Measurements from ENCODE around the gene STAC2.
A peak's percentile ranks its signal among the peaks of the same experiment; 100 is the strongest.

STAC2 gene

DNA sequence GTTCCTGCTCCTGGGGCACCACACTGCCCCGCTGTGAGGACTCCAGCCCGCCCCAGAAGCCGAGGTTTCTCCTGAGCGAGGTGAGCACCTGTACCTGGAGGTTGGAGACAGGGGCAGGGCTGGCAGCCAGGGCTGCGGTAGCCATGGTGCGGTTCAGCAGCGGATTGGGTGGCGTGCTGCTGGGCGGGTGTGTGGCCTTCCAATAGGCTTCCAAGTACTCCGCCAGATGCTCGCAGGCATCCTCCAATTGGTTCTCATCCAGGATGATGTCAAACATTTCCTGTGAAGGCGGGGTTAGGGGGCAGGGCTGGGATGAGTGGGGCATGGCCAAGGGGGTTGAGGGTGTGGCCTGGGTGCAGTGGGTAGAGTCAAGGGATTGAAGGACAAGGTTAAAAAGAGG is 48.5 kb downstream of the STAC2 start:
- Histone ChIP-seq H2BK15ac (replicated peaks; ENCODE audit: low read depth) (no peak overlapping the region), H3K79me2 (ENCODE audit: control insufficient read depth, insufficient read depth, low read length) (no peaks in the 10 kb centered on the region), H2BK120ac (ENCODE audit: low read depth, low read length) (no peak overlapping the region), H3K4me3 (ENCODE audit: low read length) (no peak overlapping the region), H3K79me1 (ENCODE audit: low read length) (no peaks in the 10 kb centered on the region), H2BK5ac (ENCODE audit: low read length) (no peak overlapping the region), H3K36me3 (ENCODE audit: control insufficient read depth, insufficient read depth, low read length) (no peaks in the 10 kb centered on the region), H3K27me3 (ENCODE audit: insufficient read depth, low read length, poor library complexity) (no peaks in the 10 kb centered on the region), H2AK5ac (ENCODE audit: low read length) (no peak overlapping the region), H4K8ac (ENCODE audit: low read depth, low read length) (no peak overlapping the region), H3K27ac (ENCODE audit: low read depth, low read length) (no peak overlapping the region), H3K4me2 (ENCODE audit: low read length) (no peak overlapping the region), H3K9ac (ENCODE audit: low read length) (no peak overlapping the region), H3K18ac (ENCODE audit: low read length) (no peak overlapping the region), H3K56ac (ENCODE audit: low read length) (no peak overlapping the region), H4K5ac (ENCODE audit: low read length) (no peak overlapping the region), H3K4me1 (ENCODE audit: control insufficient read depth, low read depth, low read length) (no peaks in the 10 kb centered on the region), H3K23ac (ENCODE audit: low read length) (no peak overlapping the region), H3K4ac (ENCODE audit: low read depth, low read length) (no peak overlapping the region)
- peak; percentile 96 for DNase-seq
- WGBS (ENCODE audit: extremely low coverage, insufficient coverage, low lambda C conversion rate) = no CpG with 5 or more reads among the region's 12 CpGs

GRCh38 chr17:39175695-39176093 is 50.1 kb downstream of the STAC2 start:
- no peak overlapping the region for H2BK15ac ChIP-seq (replicated peaks; ENCODE audit: low read depth)
- no peaks in the 10 kb centered on the region for H3K4me1 ChIP-seq (ENCODE audit: control insufficient read depth, low read depth, low read length)
- H2AK5ac ChIP-seq (ENCODE audit: low read length) = no peak overlapping the region
- no peaks in the 10 kb centered on the region for H3K79me2 ChIP-seq (ENCODE audit: control insufficient read depth, insufficient read depth, low read length)
- no peak overlapping the region for H3K18ac ChIP-seq (ENCODE audit: low read length)
- H3K36me3 ChIP-seq (ENCODE audit: control insufficient read depth, insufficient read depth, low read length) = no peaks in the 10 kb centered on the region
- H3K9ac ChIP-seq (ENCODE audit: low read length) = no peak overlapping the region
- H3K23ac ChIP-seq (ENCODE audit: low read length) = no peak overlapping the region
- H3K4me3 ChIP-seq (ENCODE audit: low read length) = no peak overlapping the region
- no peak overlapping the region for H2BK5ac ChIP-seq (ENCODE audit: low read length)
- no peak overlapping the region for H3K27ac ChIP-seq (ENCODE audit: low read depth, low read length)
- H2BK120ac ChIP-seq (ENCODE audit: low read depth, low read length) = no peak overlapping the region
- H3K79me1 ChIP-seq (ENCODE audit: low read length) = no peaks in the 10 kb centered on the region
- DNase-seq = no peak
- H3K27me3 ChIP-seq (ENCODE audit: insufficient read depth, low read length, poor library complexity) = no peaks in the 10 kb centered on the region
- WGBS (ENCODE audit: extremely low coverage, insufficient coverage, low lambda C conversion rate) = no CpG with 5 or more reads among the region's 10 CpGs
- H3K4ac ChIP-seq (ENCODE audit: low read depth, low read length) = no peak overlapping the region
- no peak overlapping the region for H4K8ac ChIP-seq (ENCODE audit: low read depth, low read length)
- H4K5ac ChIP-seq (ENCODE audit: low read length) = no peak overlapping the region
- H3K4me2 ChIP-seq (ENCODE audit: low read length) = no peak overlapping the region
- H3K56ac ChIP-seq (ENCODE audit: low read length) = no peak overlapping the region

DNA sequence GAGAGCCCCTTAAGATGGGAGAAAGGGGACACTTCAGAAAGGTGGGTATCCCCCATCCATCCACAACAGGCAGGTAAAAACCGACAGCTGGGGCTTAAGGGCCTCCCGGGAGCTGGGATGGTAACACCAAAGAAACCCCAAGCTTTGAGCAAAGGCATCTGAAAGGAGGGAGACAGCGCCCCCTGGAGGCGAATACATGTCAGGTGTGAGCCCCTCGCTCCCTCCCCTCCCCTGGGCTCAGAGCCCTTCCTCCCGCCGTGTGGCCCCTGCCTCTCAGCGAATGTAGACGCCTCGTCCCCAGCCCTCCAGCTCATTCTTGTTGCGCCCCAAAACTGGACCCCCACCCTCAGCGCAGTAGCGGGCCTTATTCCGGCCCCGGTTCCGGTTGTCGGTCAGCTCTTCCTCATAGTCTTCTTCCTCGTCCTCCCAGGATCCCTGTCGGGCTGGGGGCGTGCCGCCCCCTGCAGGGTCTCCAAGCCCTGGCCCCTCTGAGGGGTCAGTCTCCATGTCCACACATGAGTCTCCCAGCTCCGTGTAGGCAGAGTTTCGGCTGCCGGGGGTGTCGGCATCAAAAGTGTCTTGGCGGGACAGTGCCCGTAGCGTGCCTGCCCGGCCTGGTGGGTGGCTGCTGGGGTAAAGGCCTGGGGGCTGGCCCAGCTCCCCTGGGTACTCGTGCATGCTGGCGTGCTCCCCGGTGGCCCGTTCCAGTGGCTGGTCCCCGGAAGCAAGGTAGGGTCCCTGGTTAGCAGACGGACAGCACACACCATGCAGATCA is 50.6 kb downstream of the STAC2 start:
- no peak overlapping the region for H2BK15ac ChIP-seq (replicated peaks; ENCODE audit: low read depth)
- H3K4ac ChIP-seq (ENCODE audit: low read depth, low read length) = no peak overlapping the region
- no peak overlapping the region for H2AK5ac ChIP-seq (ENCODE audit: low read length)
- no peaks in the 10 kb centered on the region for H3K27me3 ChIP-seq (ENCODE audit: insufficient read depth, low read length, poor library complexity)
- H3K18ac ChIP-seq (ENCODE audit: low read length) = no peak overlapping the region
- no peak overlapping the region for H4K8ac ChIP-seq (ENCODE audit: low read depth, low read length)
- H3K23ac ChIP-seq (ENCODE audit: low read length) = no peak overlapping the region
- H2BK5ac ChIP-seq (ENCODE audit: low read length) = no peak overlapping the region
- H3K4me2 ChIP-seq (ENCODE audit: low read length) = no peak overlapping the region
- H3K4me3 ChIP-seq (ENCODE audit: low read length) = no peak overlapping the region
- H3K27ac ChIP-seq (ENCODE audit: low read depth, low read length) = no peak overlapping the region
- no peak overlapping the region for H4K5ac ChIP-seq (ENCODE audit: low read length)
- no peaks in the 10 kb centered on the region for H3K79me1 ChIP-seq (ENCODE audit: low read length)
- DNase-seq = peak; percentile 87
- H3K56ac ChIP-seq (ENCODE audit: low read length) = no peak overlapping the region
- no CpG with 5 or more reads among the region's 35 CpGs for WGBS (ENCODE audit: extremely low coverage, insufficient coverage, low lambda C conversion rate)
- H3K9ac ChIP-seq (ENCODE audit: low read length) = peak overlapping the region; percentile 2
- H3K79me2 ChIP-seq (ENCODE audit: control insufficient read depth, insufficient read depth, low read length) = no peaks in the 10 kb centered on the region
- no peaks in the 10 kb centered on the region for H3K36me3 ChIP-seq (ENCODE audit: control insufficient read depth, insufficient read depth, low read length)
- no peak overlapping the region for H2BK120ac ChIP-seq (ENCODE audit: low read depth, low read length)
- no peaks in the 10 kb centered on the region for H3K4me1 ChIP-seq (ENCODE audit: control insufficient read depth, low read depth, low read length)

GRCh38 chr17:39173526-39174274 is 52.0 kb downstream of the STAC2 start:
- H3K56ac ChIP-seq (ENCODE audit: low read length) = peak overlapping the region; percentile 17
- H2AK5ac ChIP-seq (ENCODE audit: low read length) = no peak overlapping the region
- H3K36me3 ChIP-seq (ENCODE audit: control insufficient read depth, insufficient read depth, low read length) = no peaks in the 10 kb centered on the region
- no peak overlapping the region for H3K4ac ChIP-seq (ENCODE audit: low read depth, low read length)
- no peak overlapping the region for H4K5ac ChIP-seq (ENCODE audit: low read length)
- H3K18ac ChIP-seq (ENCODE audit: low read length) = no peak overlapping the region
- H2BK5ac ChIP-seq (ENCODE audit: low read length) = no peak overlapping the region
- no CpG with 5 or more reads among the region's 10 CpGs for WGBS (ENCODE audit: extremely low coverage, insufficient coverage, low lambda C conversion rate)
- no peaks in the 10 kb centered on the region for H3K27me3 ChIP-seq (ENCODE audit: insufficient read depth, low read length, poor library complexity)
- no peak overlapping the region for H3K4me3 ChIP-seq (ENCODE audit: low read length)
- no peaks in the 10 kb centered on the region for H3K79me1 ChIP-seq (ENCODE audit: low read length)
- H2BK120ac ChIP-seq (ENCODE audit: low read depth, low read length) = no peak overlapping the region
- H3K27ac ChIP-seq (ENCODE audit: low read depth, low read length) = no peak overlapping the region
- no peak overlapping the region for H3K9ac ChIP-seq (ENCODE audit: low read length)
- H4K8ac ChIP-seq (ENCODE audit: low read depth, low read length) = no peak overlapping the region
- H3K4me2 ChIP-seq (ENCODE audit: low read length) = no peak overlapping the region
- H3K79me2 ChIP-seq (ENCODE audit: control insufficient read depth, insufficient read depth, low read length) = no peaks in the 10 kb centered on the region
- H2BK15ac ChIP-seq (replicated peaks; ENCODE audit: low read depth) = no peak overlapping the region
- DNase-seq = no peak
- no peak overlapping the region for H3K23ac ChIP-seq (ENCODE audit: low read length)
- H3K4me1 ChIP-seq (ENCODE audit: control insufficient read depth, low read depth, low read length) = no peaks in the 10 kb centered on the region

GRCh38 chr17:39173080-39173479 is 52.7 kb downstream of the STAC2 start:
- Histone ChIP-seq H3K56ac (ENCODE audit: low read length) (peak overlapping the region; percentile 17), H3K4me2 (ENCODE audit: low read length) (no peak overlapping the region), H4K8ac (ENCODE audit: low read depth, low read length) (no peak overlapping the region), H4K5ac (ENCODE audit: low read length) (no peak overlapping the region), H3K27ac (ENCODE audit: low read depth, low read length) (no peak overlapping the region), H3K4me1 (ENCODE audit: control insufficient read depth, low read depth, low read length) (no peaks in the 10 kb centered on the region), H2BK15ac (replicated peaks; ENCODE audit: low read depth) (no peak overlapping the region), H3K27me3 (ENCODE audit: insufficient read depth, low read length, poor library complexity) (no peaks in the 10 kb centered on the region), H2BK120ac (ENCODE audit: low read depth, low read length) (no peak overlapping the region), H2AK5ac (ENCODE audit: low read length) (no peak overlapping the region), H2BK5ac (ENCODE audit: low read length) (no peak overlapping the region), H3K4me3 (ENCODE audit: low read length) (no peak overlapping the region), H3K4ac (ENCODE audit: low read depth, low read length) (no peak overlapping the region), H3K18ac (ENCODE audit: low read length) (no peak overlapping the region), H3K23ac (ENCODE audit: low read length) (no peak overlapping the region), H3K9ac (ENCODE audit: low read length) (no peak overlapping the region), H3K79me1 (ENCODE audit: low read length) (no peaks in the 10 kb centered on the region), H3K79me2 (ENCODE audit: control insufficient read depth, insufficient read depth, low read length) (no peaks in the 10 kb centered on the region), H3K36me3 (ENCODE audit: control insufficient read depth, insufficient read depth, low read length) (no peaks in the 10 kb centered on the region)
- DNase-seq = no peak
- no CpG with 5 or more reads among the region's 5 CpGs for WGBS (ENCODE audit: extremely low coverage, insufficient coverage, low lambda C conversion rate)
